ENCODE results near the gene SOWAHC.

SOWAHC gene

GRCh38 chr2:109648041-109648527 is 33.9 kb downstream of the SOWAHC start:
- no peak for DNase-seq

- DNase-seq: no peak
These were observed 35.9 kb downstream of the SOWAHC start for GRCh38 chr2:109649736-109650695.

- DNase-seq: no peak
These were observed 40.3 kb downstream of the SOWAHC start for GRCh38 chr2:109654326-109655050.

- DNase-seq: no peak
These were observed 41.1 kb downstream of the SOWAHC start for GRCh38 chr2:109655287-109655686.

GRCh38 chr2:109659396-109660045 is 45.4 kb downstream of the SOWAHC start:
- DNase-seq: no peak

DNA sequence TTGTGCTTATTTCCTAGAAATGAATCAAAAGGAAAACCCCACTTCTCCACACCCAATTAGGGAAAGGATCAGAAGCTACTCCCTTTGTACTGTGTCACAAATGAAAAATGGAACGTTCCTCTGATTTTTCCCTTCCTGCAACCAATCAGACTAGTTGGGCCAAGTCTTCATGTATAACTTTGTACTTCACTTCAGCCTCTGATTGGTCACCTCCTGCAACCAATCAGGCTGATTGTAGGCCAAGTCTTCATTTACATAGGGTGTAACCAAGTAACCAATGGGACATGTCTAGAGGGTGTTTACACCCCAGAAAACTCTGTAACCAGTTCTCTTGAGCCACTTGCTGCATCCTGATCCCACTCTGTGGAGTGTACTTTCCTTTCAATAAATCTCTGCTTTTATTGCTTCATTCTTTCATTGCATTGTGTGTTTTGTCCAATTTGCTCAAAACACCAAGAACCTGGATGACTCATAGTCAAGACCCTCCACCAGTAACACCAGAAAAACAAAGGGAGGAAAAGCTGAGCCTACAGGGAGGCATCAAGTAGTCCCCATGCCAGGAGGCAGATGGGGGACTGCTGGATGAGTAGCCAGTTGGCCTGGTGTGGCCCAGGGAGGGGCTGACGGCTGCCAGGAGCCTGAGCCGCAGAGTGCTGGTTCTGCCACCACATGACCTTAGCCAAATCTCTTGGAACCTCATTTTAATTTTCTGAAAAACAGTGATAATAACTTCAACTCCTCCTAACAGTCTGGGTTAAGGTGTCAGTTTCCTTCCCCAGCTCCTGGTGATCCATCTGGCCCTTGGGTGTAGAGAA is 46.1 kb downstream of the SOWAHC start:
- DNase-seq: no peak

GRCh38 chr2:109662889-109663288 is 48.7 kb downstream of the SOWAHC start:
- no peak for DNase-seq

GRCh38 chr2:109663721-109664120 is 49.6 kb downstream of the SOWAHC start:
- no peak for DNase-seq

DNA sequence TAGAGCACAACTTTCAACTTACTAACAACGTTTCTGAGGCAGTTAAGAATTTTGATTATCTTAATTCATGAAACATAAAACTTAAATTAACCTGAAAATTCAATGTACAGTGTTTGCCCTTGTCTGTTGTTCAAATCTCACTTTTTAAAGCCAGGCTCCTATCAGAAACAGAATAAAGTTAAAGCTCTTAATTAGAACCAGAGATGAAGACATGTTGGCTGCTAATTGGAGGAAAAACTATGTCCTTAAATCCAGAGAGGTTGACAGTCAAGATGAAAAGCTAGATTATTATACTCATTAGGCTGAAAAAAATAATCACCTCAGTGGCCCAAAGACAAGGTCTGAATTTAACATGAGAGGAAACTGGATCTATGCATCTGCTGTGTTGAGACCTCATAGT is 52.3 kb downstream of the SOWAHC start:
- no peak for DNase-seq
